ENCODE data around the gene CHST12. TPM values are rescaled to one million over a fixed set of nuclear protein-coding genes. Genes with fewer than 3 reads are reported as not detected.

Gene CHST12
- total RNA-seq, 1 donor from 2014 or later = 15.0 TPM

DNA sequence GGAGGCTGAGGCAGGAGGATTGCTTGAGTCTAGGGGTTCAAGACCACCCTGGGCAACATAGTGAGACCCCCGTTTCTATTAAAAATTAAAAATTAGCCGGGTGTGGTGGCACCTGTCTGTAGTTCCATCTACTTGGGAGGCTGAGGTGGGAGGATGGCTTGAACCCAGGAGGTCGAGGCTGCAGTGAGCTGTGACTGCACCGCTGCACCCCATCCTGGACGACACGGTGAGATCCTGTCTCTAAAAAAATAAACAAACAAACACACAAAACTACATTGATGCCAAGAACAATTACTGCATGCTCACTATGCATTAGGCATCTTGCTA, 761 bp upstream of the CHST12 start:
- no peak overlapping the region for H3K27ac Mint-ChIP-seq (ENCODE audit: unreplicated experiment)
- H3K27me3 Mint-ChIP-seq (ENCODE audit: low read depth) = no peaks in the 10 kb centered on the region
- no peaks in the 10 kb centered on the region for H3K36me3 Mint-ChIP-seq (ENCODE audit: low read depth)
- peak overlapping the region; percentile 83 for H3K4me3 Mint-ChIP-seq
- TF ChIP-seq, protein P1, sequence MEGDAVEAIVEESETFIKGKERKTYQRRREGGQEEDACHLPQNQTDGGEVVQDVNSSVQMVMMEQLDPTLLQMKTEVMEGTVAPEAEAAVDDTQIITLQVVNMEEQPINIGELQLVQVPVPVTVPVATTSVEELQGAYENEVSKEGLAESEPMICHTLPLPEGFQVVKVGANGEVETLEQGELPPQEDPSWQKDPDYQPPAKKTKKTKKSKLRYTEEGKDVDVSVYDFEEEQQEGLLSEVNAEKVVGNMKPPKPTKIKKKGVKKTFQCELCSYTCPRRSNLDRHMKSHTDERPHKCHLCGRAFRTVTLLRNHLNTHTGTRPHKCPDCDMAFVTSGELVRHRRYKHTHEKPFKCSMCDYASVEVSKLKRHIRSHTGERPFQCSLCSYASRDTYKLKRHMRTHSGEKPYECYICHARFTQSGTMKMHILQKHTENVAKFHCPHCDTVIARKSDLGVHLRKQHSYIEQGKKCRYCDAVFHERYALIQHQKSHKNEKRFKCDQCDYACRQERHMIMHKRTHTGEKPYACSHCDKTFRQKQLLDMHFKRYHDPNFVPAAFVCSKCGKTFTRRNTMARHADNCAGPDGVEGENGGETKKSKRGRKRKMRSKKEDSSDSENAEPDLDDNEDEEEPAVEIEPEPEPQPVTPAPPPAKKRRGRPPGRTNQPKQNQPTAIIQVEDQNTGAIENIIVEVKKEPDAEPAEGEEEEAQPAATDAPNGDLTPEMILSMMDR (conservative IDR thresholded peaks at IDR 0.05) = no peak
- H3K4me1 Mint-ChIP-seq = peaks cover 28% of the 10 kb centered on the region
- no peak for DNase-seq (ENCODE audit: low read depth, low spot score)
- no peaks in the 10 kb centered on the region for H3K9me3 Mint-ChIP-seq

- Mint-ChIP-seq H3K36me3 (ENCODE audit: low read depth) (no peaks in the 10 kb centered on the region), H3K9me3 (no peaks in the 10 kb centered on the region), H3K4me1 (peaks cover 33% of the 10 kb centered on the region), H3K27ac (ENCODE audit: unreplicated experiment) (no peak overlapping the region), H3K4me3 (peak overlapping the region; percentile 87), H3K27me3 (ENCODE audit: low read depth) (no peaks in the 10 kb centered on the region)
- DNase-seq (ENCODE audit: low read depth, low spot score) = peak; percentile 37
- TF ChIP-seq, protein P1 (conservative IDR thresholded peaks at IDR 0.05) = peak; percentile 45
Observed at GRCh38 chr7:2403718-2404648, 572 bp downstream of the CHST12 start.

GRCh38 chr7:2404714-2405119, 1.3 kb downstream of the CHST12 start:
- Mint-ChIP-seq H3K4me3 (peak overlapping the region; percentile 87), H3K4me1 (peaks cover 35% of the 10 kb centered on the region), H3K27ac (ENCODE audit: unreplicated experiment) (no peak overlapping the region), H3K27me3 (ENCODE audit: low read depth) (no peaks in the 10 kb centered on the region), H3K9me3 (no peaks in the 10 kb centered on the region), H3K36me3 (ENCODE audit: low read depth) (no peaks in the 10 kb centered on the region)
- TF ChIP-seq, protein P1 (conservative IDR thresholded peaks at IDR 0.05) = no peak
- no peak for DNase-seq (ENCODE audit: low read depth, low spot score)

DNA sequence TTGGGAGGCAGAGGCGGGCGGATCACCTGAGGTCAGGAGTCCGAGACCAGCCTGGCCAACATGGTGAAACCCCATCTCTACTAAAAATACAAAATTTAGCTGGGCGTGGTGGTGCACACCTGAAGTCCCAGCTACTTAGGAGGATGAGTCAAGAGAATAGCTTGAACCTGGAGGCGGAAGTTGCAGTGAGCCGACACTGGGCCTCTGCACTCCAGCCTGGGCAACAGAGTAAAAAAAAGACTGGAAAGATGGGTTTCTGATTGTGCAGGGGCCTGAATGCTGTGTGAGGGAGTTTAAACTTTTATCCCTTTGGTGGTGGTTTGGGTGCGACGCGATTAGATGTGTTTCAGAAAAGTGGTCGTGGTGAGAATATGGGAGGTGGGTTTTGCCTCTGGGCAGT, 1.8 kb downstream of the CHST12 start:
- DNase-seq (ENCODE audit: low read depth, low spot score) = no peak
- Mint-ChIP-seq H3K27me3 (ENCODE audit: low read depth) (no peaks in the 10 kb centered on the region), H3K27ac (ENCODE audit: unreplicated experiment) (peak overlapping the region; percentile 66), H3K4me3 (peak overlapping the region; percentile 87), H3K36me3 (ENCODE audit: low read depth) (no peaks in the 10 kb centered on the region), H3K9me3 (no peaks in the 10 kb centered on the region), H3K4me1 (peaks cover 35% of the 10 kb centered on the region)
- TF ChIP-seq, protein P1 (conservative IDR thresholded peaks at IDR 0.05) = no peak

DNA sequence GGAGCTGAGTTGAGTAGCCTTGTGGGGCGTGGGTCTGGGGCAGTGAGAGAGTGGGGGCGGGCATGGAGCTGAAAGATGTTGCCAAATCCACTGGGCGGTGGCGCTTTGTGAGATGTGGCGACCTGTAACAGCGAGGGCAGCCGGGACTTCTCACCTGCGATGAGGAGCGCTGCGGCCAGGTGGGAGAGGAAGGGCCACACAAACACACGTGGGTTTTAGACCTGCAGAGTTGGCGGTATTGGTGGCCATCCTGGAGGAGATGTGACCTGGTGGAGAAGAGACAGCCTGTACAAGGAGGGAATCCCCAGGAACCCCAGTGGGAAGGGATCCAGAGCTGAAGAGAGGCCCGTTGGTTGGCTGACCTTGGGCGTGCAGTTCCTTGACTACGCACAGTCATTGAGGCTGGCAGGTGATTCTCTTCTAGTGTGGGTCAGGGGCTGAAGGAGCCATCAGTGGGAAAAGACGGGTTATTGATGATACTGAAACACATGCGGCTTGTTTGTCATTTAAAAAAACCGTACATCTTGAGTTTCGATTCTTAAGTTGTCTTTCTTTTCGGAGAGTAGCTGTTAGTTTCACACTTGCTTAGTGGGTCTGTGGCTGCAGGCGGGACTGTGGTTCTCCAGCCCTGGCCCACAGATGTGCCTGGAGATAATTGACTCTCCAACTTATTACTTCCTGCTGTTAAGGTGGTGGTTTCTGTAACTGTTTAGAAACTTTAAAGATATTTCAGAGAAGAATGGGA, 2.4 kb downstream of the CHST12 start:
- peaks cover 35% of the 10 kb centered on the region for H3K4me1 Mint-ChIP-seq
- peak overlapping the region; percentile 49 for H3K4me3 Mint-ChIP-seq
- H3K27ac Mint-ChIP-seq (ENCODE audit: unreplicated experiment) = peak overlapping the region; percentile 66
- no peak for DNase-seq (ENCODE audit: low read depth, low spot score)
- H3K36me3 Mint-ChIP-seq (ENCODE audit: low read depth) = no peaks in the 10 kb centered on the region
- no peaks in the 10 kb centered on the region for H3K27me3 Mint-ChIP-seq (ENCODE audit: low read depth)
- no peaks in the 10 kb centered on the region for H3K9me3 Mint-ChIP-seq
- TF ChIP-seq, protein P1 (conservative IDR thresholded peaks at IDR 0.05) = no peak
